Neutrophil (primary cell): ENCODE measurements around the gene FXYD3.

Experiments
- H3K27ac ChIP-seq: fragments of 200-600 bp; sonication (generic); 2 replicates; pipeline ENCODE4 v1.5.1; 2016; ENCODE audit warnings: mild to moderate bottlenecking, moderate library complexity
- H3K27me3 ChIP-seq: fragments of 200-600 bp; sonication (generic); 2 replicates; pipeline ENCODE4 v1.6.0; 2016; ENCODE audit warnings: mild to moderate bottlenecking
- H3K36me3 ChIP-seq: fragments of 200-600 bp; sonication (generic); 2 replicates; pipeline ENCODE4 v1.5.1; 2017
- H3K4me1 ChIP-seq, 2 experiments: fragments of 200-600 bp in 1 of 2; sonication (generic) in 1 of 2; 1 replicate in 1 of 2; 2 replicates in 1 of 2; pipeline versions ENCODE4 v1.5.1 to v1.6.1; 2013 to 2016; ENCODE audit warnings: low read depth in 1 of 2, low read length in 1 of 2, mild to moderate bottlenecking in 1 of 2, moderate library complexity in 1 of 2; ENCODE audit not compliant: control insufficient read depth in 1 of 2, insufficient read depth in 1 of 2
- H3K4me3 ChIP-seq, 2 experiments: fragments of 200-600 bp in 1 of 2; sonication (generic) in 1 of 2; 1 replicate in 1 of 2; 2 replicates in 1 of 2; pipeline ENCODE4 v1.5.1; 2013 to 2016; ENCODE audit warnings: low read depth in 1 of 2, low read length in 1 of 2, mild to moderate bottlenecking in 1 of 2, moderate library complexity in 1 of 2
- H3K9me3 ChIP-seq: fragments of 200-600 bp; sonication (generic); 2 replicates; pipeline ENCODE4 v1.5.1; 2016
- CTCF ChIP-seq: fragments of 200-600 bp; sonication (generic); IDR thresholded peaks from 2 replicates; pipeline ENCODE4 v1.5.1; 2016; ENCODE audit warnings: antibody characterized with exemption

The FXYD3 gene

DNA sequence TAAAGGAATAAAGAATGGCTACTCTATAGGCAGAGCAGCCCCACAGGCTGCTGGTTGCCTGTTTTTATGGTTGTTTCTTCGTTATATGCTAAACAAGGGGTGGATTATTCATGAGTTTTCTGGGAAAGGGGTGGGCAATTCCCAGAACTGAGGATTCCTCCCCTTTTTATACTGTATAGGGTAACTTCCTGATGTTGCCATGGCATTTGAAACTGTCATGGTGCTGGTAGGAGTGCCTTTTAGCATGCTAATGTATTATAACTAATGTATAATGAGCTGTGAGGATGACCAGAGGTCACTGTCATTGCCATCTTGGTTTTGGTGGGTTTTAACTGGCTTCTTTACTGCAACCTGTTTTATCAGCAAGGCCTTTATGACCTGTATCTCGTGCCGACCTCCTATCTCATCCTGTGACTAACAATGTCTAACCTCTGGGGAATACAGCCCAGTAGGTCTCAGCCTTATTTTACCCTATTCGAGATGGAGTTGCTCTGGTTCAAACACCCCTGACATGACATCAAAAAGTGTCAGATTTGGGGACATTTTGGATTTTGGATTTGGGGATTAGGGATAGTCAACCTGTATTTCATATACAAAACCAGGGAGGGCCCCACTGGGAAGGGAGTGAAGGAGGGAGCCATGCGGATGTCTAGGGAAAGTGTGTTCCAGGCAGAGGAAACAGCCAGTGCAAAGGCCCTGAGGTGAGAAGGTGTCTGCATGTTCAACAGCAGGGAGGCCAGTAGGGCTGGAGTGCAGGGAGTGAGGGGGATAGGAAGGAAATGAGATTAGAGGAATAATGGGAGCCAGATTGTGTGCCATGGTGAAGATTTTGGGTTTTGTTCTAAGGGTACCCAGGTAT lies 49.8 kb downstream of the FXYD3 start:
- Histone ChIP-seq H3K36me3 (peaks cover 98% of the 10 kb centered on the region), H3K27ac (no peak overlapping the region), H3K4me1 (peaks cover 0 to under 1% of the 10 kb centered on the region in 2 experiments), H3K4me3 (no peak overlapping the region), H3K9me3 (no peaks in the 10 kb centered on the region), H3K27me3 (no peaks in the 10 kb centered on the region)
- TF ChIP-seq CTCF = no peak

DNA sequence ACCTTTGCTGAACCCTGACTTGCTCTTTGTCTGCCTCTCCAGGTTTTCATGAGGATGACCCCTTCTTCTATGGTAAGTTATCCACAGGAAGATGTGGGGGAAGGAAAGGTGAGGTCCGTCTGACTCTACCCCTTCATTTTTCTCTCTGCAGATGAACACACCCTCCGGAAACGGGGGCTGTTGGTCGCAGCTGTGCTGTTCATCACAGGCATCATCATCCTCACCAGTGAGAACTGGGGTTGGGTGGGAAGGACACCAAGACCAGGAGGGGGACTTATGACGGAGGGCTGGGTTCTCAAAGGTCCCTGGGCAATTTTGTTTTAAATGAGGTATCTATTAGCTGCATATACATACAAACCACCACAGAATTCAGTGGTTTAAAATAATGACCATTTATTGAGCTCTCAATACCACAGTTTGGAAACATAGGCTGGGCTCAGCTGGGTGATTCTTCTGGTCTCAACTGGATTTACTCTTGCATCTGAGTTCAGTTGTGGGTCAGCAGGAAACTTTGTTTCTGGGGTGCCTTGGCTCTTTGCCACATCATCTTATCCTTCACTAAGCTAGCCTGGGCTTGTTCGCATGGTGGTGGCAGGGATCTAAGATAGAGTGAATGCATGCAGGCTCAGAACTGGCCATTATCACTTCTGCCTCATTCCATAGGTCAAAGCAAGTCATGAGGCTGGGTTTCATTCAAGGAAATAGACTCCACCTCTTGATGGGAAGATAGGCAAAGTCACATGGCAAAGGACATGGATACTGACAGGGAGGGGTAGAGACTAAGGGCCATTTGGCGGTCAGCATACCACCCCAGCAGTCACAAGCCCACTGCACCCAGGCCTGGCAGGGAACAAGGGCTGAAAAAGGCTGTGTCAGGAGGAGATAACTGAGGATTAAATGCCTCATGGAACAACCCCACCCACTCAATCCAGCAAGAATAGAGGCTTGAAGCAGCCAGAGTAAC lies 50.8 kb downstream of the FXYD3 start:
- Histone ChIP-seq H3K27me3 (no peaks in the 10 kb centered on the region), H3K27ac (no peak overlapping the region), H3K36me3 (peaks cover 98% of the 10 kb centered on the region), H3K4me3 (no peak overlapping the region), H3K4me1 (peaks cover 0 to 4% of the 10 kb centered on the region in 2 experiments), H3K9me3 (no peaks in the 10 kb centered on the region)
- TF ChIP-seq CTCF = no peak

- Histone ChIP-seq H3K27me3 (no peaks in the 10 kb centered on the region), H3K4me3 (no peak overlapping the region), H3K4me1 (peaks cover 0 to 4% of the 10 kb centered on the region in 2 experiments), H3K9me3 (no peaks in the 10 kb centered on the region), H3K27ac (no peak overlapping the region), H3K36me3 (peaks cover 98% of the 10 kb centered on the region)
- TF ChIP-seq CTCF = no peak
These were observed 51.9 kb downstream of the FXYD3 start for GRCh38 chr19:35167251-35168119.

DNA sequence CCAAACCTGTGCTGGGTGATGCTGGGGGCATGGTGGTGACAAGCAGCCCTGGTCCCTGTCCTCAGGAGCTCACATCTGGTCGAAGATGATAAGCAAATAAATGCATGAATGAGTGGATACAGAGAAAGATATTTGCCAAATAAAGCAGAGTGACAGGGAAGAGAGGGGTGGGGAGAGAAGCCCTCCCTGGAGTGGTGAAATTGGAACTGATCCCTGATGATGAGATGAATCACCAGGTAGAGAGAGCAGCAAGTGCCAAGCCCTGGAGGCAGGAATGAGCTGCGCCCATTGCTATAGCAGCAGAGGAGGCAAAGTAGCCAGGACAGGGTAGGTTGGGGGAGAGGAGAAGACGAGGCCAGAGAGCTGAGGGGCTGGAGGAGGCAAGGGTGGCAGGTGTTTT lies 52.6 kb downstream of the FXYD3 start:
- Histone ChIP-seq H3K36me3 (peaks cover 96% of the 10 kb centered on the region), H3K27ac (no peak overlapping the region), H3K27me3 (no peaks in the 10 kb centered on the region), H3K9me3 (no peaks in the 10 kb centered on the region), H3K4me3 (no peak overlapping the region), H3K4me1 (peaks cover 0 to 4% of the 10 kb centered on the region in 2 experiments)
- TF ChIP-seq CTCF = no peak
